Nephron progenitor cell (in vitro differentiated cells): ENCODE measurements around the gene LINC01488.

Source experiments
- DNase-seq: peaks from one replicate; pipeline ENCODE4 v3.0.0; 2021
- H3K27ac Mint-ChIP-seq: 2 replicates; pipeline ENCODE4 v1.8.0; 2021; ENCODE audit warnings: mild to moderate bottlenecking, moderate library complexity, mixed read lengths
- H3K27me3 Mint-ChIP-seq: 2 replicates; pipeline ENCODE4 v1.8.0; 2021; ENCODE audit warnings: mild to moderate bottlenecking, low read depth, mixed read lengths; ENCODE audit not compliant: poor library complexity
- H3K36me3 Mint-ChIP-seq: 2 replicates; pipeline ENCODE4 v1.8.0; 2021; ENCODE audit warnings: low read depth, mixed read lengths
- H3K4me1 Mint-ChIP-seq: 2 replicates; pipeline ENCODE4 v1.8.0; 2021; ENCODE audit warnings: mixed read lengths
- H3K4me3 Mint-ChIP-seq: 2 replicates; pipeline ENCODE4 v1.8.0; 2021; ENCODE audit warnings: mild to moderate bottlenecking, moderate library complexity, mixed read lengths
- H3K9me3 Mint-ChIP-seq: 2 replicates; pipeline ENCODE4 v1.8.0; 2021; ENCODE audit warnings: mild to moderate bottlenecking, moderate library complexity, mixed read lengths
- TF ChIP-seq, protein P1 (sequence below): fragments of 200-600 bp; sonication (generic); IDR thresholded peaks from 2 replicates; pipeline ENCODE4 v1.5.0; 2021; ENCODE audit warnings: antibody characterized with exemption

The LINC01488 gene

DNA sequence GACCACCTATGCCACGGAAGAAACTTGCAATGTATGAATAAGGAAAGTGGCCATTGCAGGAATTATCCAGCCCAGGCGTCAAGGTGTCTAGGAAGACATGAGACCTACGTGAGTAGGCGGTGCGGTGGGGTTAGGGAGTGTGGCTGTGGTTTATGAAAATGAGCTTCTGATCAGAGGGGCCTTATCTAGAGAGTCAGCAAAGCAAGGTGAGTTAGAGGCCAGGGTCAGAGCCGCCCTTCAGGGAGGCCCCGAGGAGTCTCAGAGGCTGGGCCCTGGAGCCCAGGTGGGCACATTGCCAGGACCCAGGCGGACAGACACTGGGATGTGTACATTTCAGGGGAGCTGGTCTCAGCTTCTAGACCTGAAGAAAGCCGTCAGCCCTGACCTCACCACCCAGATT, 13.8 kb upstream of the LINC01488 start:
- H3K4me1 Mint-ChIP-seq = peaks cover 38% of the 10 kb centered on the region
- no peak overlapping the region for H3K4me3 Mint-ChIP-seq
- no peak overlapping the region for H3K27ac Mint-ChIP-seq
- H3K36me3 Mint-ChIP-seq = no peaks in the 10 kb centered on the region
- peaks cover 14% of the 10 kb centered on the region for H3K27me3 Mint-ChIP-seq
- no peak for DNase-seq
- TF ChIP-seq, protein P1, sequence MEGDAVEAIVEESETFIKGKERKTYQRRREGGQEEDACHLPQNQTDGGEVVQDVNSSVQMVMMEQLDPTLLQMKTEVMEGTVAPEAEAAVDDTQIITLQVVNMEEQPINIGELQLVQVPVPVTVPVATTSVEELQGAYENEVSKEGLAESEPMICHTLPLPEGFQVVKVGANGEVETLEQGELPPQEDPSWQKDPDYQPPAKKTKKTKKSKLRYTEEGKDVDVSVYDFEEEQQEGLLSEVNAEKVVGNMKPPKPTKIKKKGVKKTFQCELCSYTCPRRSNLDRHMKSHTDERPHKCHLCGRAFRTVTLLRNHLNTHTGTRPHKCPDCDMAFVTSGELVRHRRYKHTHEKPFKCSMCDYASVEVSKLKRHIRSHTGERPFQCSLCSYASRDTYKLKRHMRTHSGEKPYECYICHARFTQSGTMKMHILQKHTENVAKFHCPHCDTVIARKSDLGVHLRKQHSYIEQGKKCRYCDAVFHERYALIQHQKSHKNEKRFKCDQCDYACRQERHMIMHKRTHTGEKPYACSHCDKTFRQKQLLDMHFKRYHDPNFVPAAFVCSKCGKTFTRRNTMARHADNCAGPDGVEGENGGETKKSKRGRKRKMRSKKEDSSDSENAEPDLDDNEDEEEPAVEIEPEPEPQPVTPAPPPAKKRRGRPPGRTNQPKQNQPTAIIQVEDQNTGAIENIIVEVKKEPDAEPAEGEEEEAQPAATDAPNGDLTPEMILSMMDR = no peak
- no peaks in the 10 kb centered on the region for H3K9me3 Mint-ChIP-seq

DNA sequence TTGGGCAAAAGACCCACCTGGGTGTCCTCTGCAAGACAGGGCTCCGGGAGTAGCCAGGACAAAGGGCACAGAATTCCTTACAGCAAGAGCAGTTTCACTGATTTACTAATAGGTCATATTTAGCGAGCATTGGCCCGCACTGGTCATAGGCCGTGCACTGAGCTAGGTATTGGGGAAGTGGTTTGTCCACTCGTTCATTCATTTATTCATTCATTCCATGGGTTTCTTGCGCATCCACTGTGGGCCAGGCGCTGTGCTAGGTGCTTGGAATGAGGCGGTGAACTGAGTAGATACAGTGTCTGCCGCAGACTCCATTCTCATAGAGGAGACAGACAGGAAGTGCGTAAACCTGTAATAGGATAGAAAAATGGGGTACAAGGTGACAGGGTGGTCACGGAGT, 13.2 kb upstream of the LINC01488 start:
- DNase-seq = no peak
- TF ChIP-seq, protein P1 = no peak
- Mint-ChIP-seq H3K27ac (no peak overlapping the region), H3K9me3 (peaks cover under 1% of the 10 kb centered on the region), H3K27me3 (peaks cover 14% of the 10 kb centered on the region), H3K4me1 (peaks cover 38% of the 10 kb centered on the region), H3K4me3 (no peak overlapping the region), H3K36me3 (no peaks in the 10 kb centered on the region)

DNA sequence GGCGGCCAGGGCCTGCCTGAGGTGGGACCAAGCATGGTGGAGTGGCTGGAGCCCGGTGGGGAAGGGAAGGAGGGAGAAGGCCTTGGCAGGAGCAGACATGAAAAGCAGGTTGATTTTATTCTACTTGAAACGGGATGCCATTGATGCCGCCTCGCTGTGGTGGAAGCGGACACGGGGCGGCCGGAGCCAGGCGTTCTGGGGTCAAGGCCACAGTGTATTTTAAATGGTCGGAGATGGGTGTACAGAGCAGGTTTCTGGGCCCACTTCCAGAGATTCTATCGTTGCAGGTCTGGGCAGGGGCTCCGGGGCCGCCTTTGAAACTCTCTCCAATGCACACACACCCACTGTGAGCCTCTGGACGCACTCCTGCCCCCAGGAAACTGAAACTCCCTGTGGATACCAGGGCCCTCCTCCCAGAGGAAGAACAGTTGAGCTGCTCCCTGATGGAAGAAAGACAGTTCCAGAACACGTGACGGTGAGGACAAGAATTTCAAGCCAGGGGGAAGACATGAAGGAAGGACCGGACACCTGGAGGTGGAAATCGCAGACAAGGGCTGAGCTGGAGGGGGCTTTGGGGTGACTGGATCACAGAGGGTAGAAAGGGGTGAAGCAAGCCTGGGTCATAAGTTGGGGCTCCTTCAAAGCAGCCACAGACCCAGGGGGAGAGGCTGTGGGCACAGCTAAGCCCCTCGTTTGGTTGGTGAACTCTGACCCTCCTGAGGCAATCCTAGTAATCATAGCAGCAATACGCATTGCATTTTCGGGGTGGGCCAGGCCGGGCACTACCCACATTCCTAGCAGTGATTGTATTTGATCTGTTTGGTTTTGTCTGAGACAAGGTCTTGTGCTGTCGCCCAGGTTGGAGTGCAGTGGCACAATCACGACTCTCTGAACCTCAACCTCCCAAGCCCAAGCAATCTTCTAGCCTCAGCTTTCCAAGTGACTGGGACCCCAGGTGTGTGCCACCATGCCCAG, 12.3 kb upstream of the LINC01488 start:
- DNase-seq = no peak
- Mint-ChIP-seq H3K9me3 (peaks cover 8% of the 10 kb centered on the region), H3K36me3 (no peaks in the 10 kb centered on the region), H3K27ac (peak overlapping the region; percentile 49), H3K27me3 (peaks cover 20% of the 10 kb centered on the region), H3K4me3 (no peak overlapping the region), H3K4me1 (peaks cover 33% of the 10 kb centered on the region)
- TF ChIP-seq, protein P1 = no peak

DNA sequence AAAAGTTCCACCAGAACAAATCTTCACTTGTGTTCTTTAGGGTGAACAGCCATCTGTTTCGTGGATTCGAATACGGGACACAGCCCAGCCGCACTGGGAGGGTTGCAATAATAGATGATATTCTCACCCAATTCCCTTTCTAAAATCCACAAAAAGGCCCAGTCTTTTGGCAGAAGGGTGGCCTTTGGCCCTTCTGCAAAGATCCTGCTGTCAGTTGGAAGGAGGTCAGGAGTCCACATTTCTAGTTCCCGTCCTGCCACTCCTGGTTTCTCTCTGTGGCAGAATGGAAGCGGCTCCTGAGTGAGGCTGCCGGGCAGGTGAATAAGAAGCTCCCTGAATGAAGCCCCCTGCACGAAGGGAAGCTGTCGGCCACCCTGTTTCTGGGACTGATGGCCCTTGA, 11.2 kb upstream of the LINC01488 start:
- H3K27ac Mint-ChIP-seq = peak overlapping the region; percentile 32
- TF ChIP-seq, protein P1 = no peak
- no peak overlapping the region for H3K4me3 Mint-ChIP-seq
- H3K27me3 Mint-ChIP-seq = peaks cover 19% of the 10 kb centered on the region
- H3K4me1 Mint-ChIP-seq = peaks cover 33% of the 10 kb centered on the region
- no peaks in the 10 kb centered on the region for H3K36me3 Mint-ChIP-seq
- H3K9me3 Mint-ChIP-seq = peaks cover 8% of the 10 kb centered on the region
- no peak for DNase-seq

DNA sequence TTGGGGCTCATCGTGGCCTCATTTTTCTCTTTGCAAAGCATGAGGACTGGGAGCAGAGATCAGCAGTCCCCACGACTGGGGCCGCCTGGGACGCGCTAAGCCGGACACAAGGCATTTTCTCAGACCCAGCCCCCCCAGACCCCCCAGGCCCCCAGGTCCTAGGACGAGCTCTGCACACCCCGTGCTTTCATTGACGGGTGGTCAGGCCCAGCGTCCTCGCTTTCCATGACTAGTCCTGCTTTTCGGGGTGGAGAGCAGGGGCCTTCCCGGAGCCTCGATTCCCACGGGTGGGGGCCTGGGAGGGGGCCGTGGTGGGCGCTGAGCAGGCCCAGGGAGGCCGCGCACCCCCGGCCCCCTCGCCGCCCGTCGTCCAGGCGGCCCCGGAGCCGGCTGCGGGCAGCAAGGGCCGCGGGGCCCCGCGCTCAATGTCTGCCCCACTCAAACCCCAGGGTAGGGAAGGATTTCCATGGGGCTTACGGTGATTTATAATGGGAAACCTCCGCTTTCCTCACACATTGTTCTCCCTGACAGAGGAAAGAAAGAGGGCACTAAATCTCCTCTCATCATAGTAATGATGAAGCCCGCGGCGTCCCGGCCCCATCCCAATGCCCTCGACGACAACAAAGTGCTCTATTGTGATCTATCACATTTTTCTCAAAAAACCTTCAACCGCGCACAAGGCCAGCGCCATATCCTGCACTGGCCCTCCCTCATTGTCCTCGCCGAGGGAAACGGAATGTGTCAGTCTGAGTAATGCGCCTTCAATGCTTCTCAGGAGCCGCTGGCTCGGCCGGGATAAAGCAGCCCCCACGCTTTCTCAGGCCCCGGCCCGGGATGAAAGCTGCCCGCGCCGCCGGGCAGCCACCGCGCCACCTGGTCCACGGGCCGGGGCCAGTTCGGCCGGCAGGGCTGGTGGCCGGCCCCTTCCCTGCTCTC, 10.4 kb upstream of the LINC01488 start:
- peaks cover 8% of the 10 kb centered on the region for H3K9me3 Mint-ChIP-seq
- peaks cover 19% of the 10 kb centered on the region for H3K27me3 Mint-ChIP-seq
- peak; percentile 55 for DNase-seq
- H3K27ac Mint-ChIP-seq = peak overlapping the region; percentile 97
- H3K36me3 Mint-ChIP-seq = no peaks in the 10 kb centered on the region
- no peak overlapping the region for H3K4me3 Mint-ChIP-seq
- H3K4me1 Mint-ChIP-seq = peaks cover 33% of the 10 kb centered on the region
- TF ChIP-seq, protein P1 = no peak
